HCT116 (cell line): ENCODE measurements around the gene MCRIP1. TPM values are rescaled to one million over a fixed set of nuclear protein-coding genes. Genes with fewer than 3 reads are reported as not detected.

ENCODE experiments used
- ATAC-seq: fragments of 200-7000 bp; cut with Tn5 transposase; 2 replicates; pipeline ENCODE4 v1.9.1; 2020; ENCODE audit warnings: mild to moderate bottlenecking, moderate library complexity
- BruUV-seq: library from RNA; stranded (reverse); fragments of 400-500 nt; replicated peaks from 2 replicates; lab custom pipeline; 2021; lab: Mats Ljungman, UMichigan
- CTCF ChIA-PET: fragments of 300-600 bp; sonication (Branson Sonifier 250); formaldehyde crosslinking; loops from one replicate; lab custom pipeline; 2021; ENCODE audit warnings: antibody characterized with exemption; lab: Charles Lee
- POLR2A ChIA-PET: fragments of 300-600, 350-600 bp; sonication (Branson Sonifier 250); formaldehyde crosslinking; loops from one replicate; lab custom pipeline; 2021; ENCODE audit warnings: antibody characterized with exemption; lab: Charles Lee
- RAD21 ChIA-PET, 2 experiments: fragments of 300-600 bp; sonication (Branson Sonifier 250); formaldehyde crosslinking; loops; one replicate each; lab custom pipeline; 2023; ENCODE audit warnings: low total read pairs in 2 of 2; ENCODE audit not compliant: uncharacterized antibody in 2 of 2, unreplicated experiment in 2 of 2, low non-redundant PET in 1 of 2; lab: Charles Lee
- DNase-seq: peaks from one replicate; pipeline ENCODE4 v3.0.0-alpha.2; 2010; ENCODE audit warnings: low read depth, low spot score
- H2AFZ ChIP-seq: fragments of 200-600 bp; shearing (Covaris generic), sonication (generic); 2 replicates; pipeline ENCODE4 v1.6.1; 2017; ENCODE audit warnings: low read depth, mixed run types, mixed read lengths, antibody characterized with exemption, low read length; ENCODE audit not compliant: poor library complexity, severe bottlenecking
- H3K27ac ChIP-seq: 2 replicates; pipeline ENCODE4 v1.5.1; 2012; ENCODE audit warnings: low read depth, low read length
- H3K27me3 ChIP-seq: fragments of 200-600 bp; sonication (generic); 2 replicates; pipeline ENCODE4 v1.6.1; 2016; ENCODE audit warnings: mixed run types, low read length, mixed read lengths; ENCODE audit not compliant: insufficient read depth
- H3K36me3 ChIP-seq, 2 experiments: fragments of 200-500 bp in 1 of 2; fragments of 200-600 bp in 1 of 2; sonication (Bioruptor generic) in 1 of 2; sonication (generic) in 1 of 2; 2 replicates each; pipeline versions ENCODE4 v1.5.1 to v1.6.1; 2014 to 2016; ENCODE audit warnings: low read length in 2 of 2, inconsistent platforms in 1 of 2, mixed read lengths in 1 of 2, mixed run types in 1 of 2; ENCODE audit not compliant: insufficient read depth in 2 of 2, control insufficient read depth in 1 of 2
- H3K4me1 ChIP-seq, 2 experiments: fragments of 200-600 bp in 1 of 2; sonication (generic) in 1 of 2; 2 replicates each; pipeline versions ENCODE4 v1.5.1 to v1.6.1; 2012 to 2017; ENCODE audit warnings: low read length in 2 of 2, inconsistent platforms in 1 of 2, mild to moderate bottlenecking in 1 of 2, mixed read lengths in 1 of 2, mixed run types in 1 of 2, moderate library complexity in 1 of 2; ENCODE audit not compliant: insufficient read depth in 2 of 2, control insufficient read depth in 1 of 2
- H3K4me2 ChIP-seq: fragments of 200-600 bp; sonication (generic); 2 replicates; pipeline ENCODE4 v1.6.1; 2017; ENCODE audit warnings: mixed run types, low read length, mixed read lengths
- H3K4me3 ChIP-seq, 2 experiments: fragments of 200-600 bp in 1 of 2; sonication (generic) in 1 of 2; replicated peaks in 1 of 2; 2 replicates each; pipeline ENCODE4 v1.5.1; 2011 to 2016; ENCODE audit warnings: low read length in 2 of 2, control low read depth in 1 of 2, low read depth in 1 of 2, mild to moderate bottlenecking in 1 of 2, mixed read lengths in 1 of 2, mixed run types in 1 of 2
- H3K79me2 ChIP-seq: fragments of 200-600 bp; sonication (generic); 2 replicates; pipeline ENCODE4 v1.6.1; 2017; ENCODE audit warnings: mild to moderate bottlenecking, mixed run types, low read length, moderate library complexity, mixed read lengths; ENCODE audit not compliant: insufficient read depth
- H3K9ac ChIP-seq: fragments of 200-600 bp; sonication (generic); 2 replicates; pipeline ENCODE4 v1.6.1; 2016; ENCODE audit warnings: low read length, mixed read lengths
- H3K9me2 ChIP-seq: fragments of 200-600 bp; sonication (generic), shearing (Covaris generic); 2 replicates; pipeline ENCODE4 v1.6.1; 2017; ENCODE audit warnings: mixed run types, mild to moderate bottlenecking, moderate library complexity; ENCODE audit not compliant: insufficient read depth
- H3K9me3 ChIP-seq, 2 experiments: fragments of 200-500 bp in 1 of 2; fragments of 200-600 bp in 1 of 2; sonication (Bioruptor generic) in 1 of 2; sonication (generic) in 1 of 2; 2 replicates each; pipeline ENCODE4 v1.6.1; 2014 to 2017; ENCODE audit warnings: low read length in 2 of 2, mixed read lengths in 2 of 2, inconsistent platforms in 1 of 2, low read depth in 1 of 2, mild to moderate bottlenecking in 1 of 2, mixed run types in 1 of 2, moderate library complexity in 1 of 2; ENCODE audit not compliant: control insufficient read depth in 1 of 2, insufficient read depth in 1 of 2
- H4K20me1 ChIP-seq: fragments of 200-600 bp; sonication (generic), shearing (Covaris generic); 2 replicates; pipeline ENCODE4 v1.6.1; 2017; ENCODE audit warnings: mixed run types, mild to moderate bottlenecking, moderate library complexity; ENCODE audit not compliant: insufficient read depth
- CEBPB ChIP-seq: IDR thresholded peaks from 2 replicates; pipeline ENCODE4 v1.6.1; 2012; ENCODE audit warnings: low read depth
- ELF1 ChIP-seq: IDR thresholded peaks from 2 replicates; pipeline ENCODE4 v1.6.1; 2012; ENCODE audit warnings: low read depth, borderline replicate concordance
- EZH2 ChIP-seq: fragments of 200-600 bp; sonication (generic); IDR thresholded peaks from 2 replicates; pipeline ENCODE4 v1.6.1; 2017; ENCODE audit warnings: antibody characterized with exemption, mixed run types
- FOSL1 ChIP-seq: IDR thresholded peaks from 2 replicates; pipeline ENCODE4 v1.6.1; 2012; ENCODE audit warnings: low read depth
- POLR2AphosphoS5 ChIP-seq: IDR thresholded peaks from 2 replicates; pipeline ENCODE4 v1.6.1; 2011; ENCODE audit warnings: mild to moderate bottlenecking, low read depth, low read length, moderate library complexity
- RAD21 ChIP-seq: IDR thresholded peaks from 2 replicates; pipeline ENCODE4 v1.6.1; 2012; ENCODE audit warnings: low read depth, mild to moderate bottlenecking
- REST ChIP-seq: IDR thresholded peaks from 2 replicates; pipeline ENCODE4 v1.6.1; 2012; ENCODE audit warnings: low read depth
- SP1 ChIP-seq: IDR thresholded peaks from 2 replicates; pipeline ENCODE4 v1.6.1; 2012; ENCODE audit warnings: low read depth
- TCF7L2 ChIP-seq: IDR thresholded peaks from 2 replicates; pipeline ENCODE4 v1.7.0; 2011; ENCODE audit warnings: borderline replicate concordance, inconsistent platforms; ENCODE audit not compliant: insufficient read depth, insufficient read length; ENCODE audit errors: extremely low read depth
- YY1 ChIP-seq: IDR thresholded peaks from 2 replicates; pipeline ENCODE4 v1.6.1; 2011; ENCODE audit warnings: low read length, low read depth, moderate library complexity, mild to moderate bottlenecking; ENCODE audit not compliant: insufficient replicate concordance; ENCODE audit errors: extremely low read depth
- ZBTB33 ChIP-seq: IDR thresholded peaks from 2 replicates; pipeline ENCODE4 v1.6.1; 2011; ENCODE audit warnings: mild to moderate bottlenecking, low read length, moderate library complexity; ENCODE audit not compliant: insufficient replicate concordance; ENCODE audit errors: extremely low read depth
- ZFX ChIP-seq: fragments of 450-650 bp; IDR thresholded peaks from 2 replicates; pipeline ENCODE4 v1.6.1; 2017
- intact Hi-C: fragments of 100-400 bp; cut with micrococcal nuclease; formaldehyde crosslinking; loops from 2 replicates; pipeline ENCODE4 v1.10.0; 2022
- total RNA-seq: library from RNA; stranded (reverse); gene quantifications from one replicate; pipeline ENCODE4 v1.2.1, GENCODE V29; 2021; ENCODE audit not compliant: unreplicated experiment
- TF ChIP-seq, protein P1 (sequence below): IDR thresholded peaks from 2 replicates; pipeline ENCODE4 v1.6.1; 2012

MCRIP1 gene
- total RNA-seq, 1 experiment from 2014 or later: 59.2 TPM

GRCh38 chr17:81877569-81877968 is 44.5 kb upstream of the MCRIP1 start (continued):
- no peak for TF ChIP-seq REST

GRCh38 chr17:81871387-81872230 is 38.5 kb upstream of the MCRIP1 start:
- no peaks in the 10 kb centered on the region for H3K9me3 ChIP-seq
- ChIA-PET POLR2A (interaction anchor here (1.0 to 1.2 kb wide), 3 partner anchors 11 to 146 kb away, joined by 3 to 6 read pairs (median 3); partner anchors contain the start of genes ANAPC11 and P4HB), RAD21 (no interaction called here), CTCF (interaction anchor here (0.7 to 2.7 kb wide), 3 partner anchors 21 to 150 kb away, joined by 3 to 27 read pairs (median 3); partner anchors contain the start of genes CENPX and LRRC45)
- intact Hi-C loops: loop anchor here (5.0 kb wide), 1 partner anchor 56 kb away; the partner anchor contains the start of gene MAFG
- peaks cover 2 to 11% of the 10 kb centered on the region in 2 experiments; a peak in 2 of 4 replicates for H3K36me3 ChIP-seq
- H3K4me1 ChIP-seq: peaks cover 32 to 67% of the 10 kb centered on the region in 2 experiments
- no peaks in the 10 kb centered on the region for H3K27me3 ChIP-seq
- ATAC-seq: peak; percentile 0
- peak; percentile 80 for DNase-seq
- H3K4me2 ChIP-seq: peak overlapping the region; percentile 93
- peaks cover 38% of the 10 kb centered on the region for H3K79me2 ChIP-seq
- BruUV-seq: TSS peak; percentile 55
- no peaks in the 10 kb centered on the region for H4K20me1 ChIP-seq
- no peaks in the 10 kb centered on the region for H3K9me2 ChIP-seq
- H3K27ac ChIP-seq: peak overlapping the region; percentile 99
- H2AFZ ChIP-seq: no peak overlapping the region
- H3K4me3 ChIP-seq: peak overlapping the region; percentile 71 to 87
- TF ChIP-seq FOSL1: no peak
- TF ChIP-seq ZFX: peak; percentile 99
- TF ChIP-seq CEBPB: no peak
- TF ChIP-seq, protein P1, sequence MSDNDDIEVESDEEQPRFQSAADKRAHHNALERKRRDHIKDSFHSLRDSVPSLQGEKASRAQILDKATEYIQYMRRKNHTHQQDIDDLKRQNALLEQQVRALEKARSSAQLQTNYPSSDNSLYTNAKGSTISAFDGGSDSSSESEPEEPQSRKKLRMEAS: no peak
- TF ChIP-seq ELF1: no peak
- TF ChIP-seq YY1: peak; percentile 95
- TF ChIP-seq RAD21: no peak
- no peak for TF ChIP-seq EZH2
- peak; percentile 61; the same call in 1 of the 2 replicates for TF ChIP-seq POLR2AphosphoS5
- no peak for TF ChIP-seq SP1
- TF ChIP-seq TCF7L2: no peak
- no peak for TF ChIP-seq ZBTB33
- TF ChIP-seq, all 23 proteins: peak for 3
- peak overlapping the region; percentile 99 for H3K9ac ChIP-seq
